Neuronal stem cell (in vitro differentiated cells): ENCODE measurements around the gene SERHL2.
"Not testable (repeated sequence)": the region's sequence is repeated elsewhere in the genome, so short reads cannot be mapped to it uniquely, and the experiment has no call there.

Experiments used
- DNase-seq: peaks from one replicate; pipeline ENCODE4 v3.0.0-alpha.2; 2013; ENCODE audit warnings: low spot score
- H2AFZ ChIP-seq: one replicate; pipeline ENCODE4 v1.6.1; 2013; ENCODE audit warnings: mild to moderate bottlenecking, low read length, inconsistent platforms
- H2AK5ac ChIP-seq: 2 replicates; pipeline ENCODE4 v1.6.1; 2013; ENCODE audit warnings: low read depth, mild to moderate bottlenecking, inconsistent platforms, low read length, moderate library complexity, mixed read lengths
- H2BK120ac ChIP-seq: 2 replicates; pipeline ENCODE4 v1.6.1; 2013; ENCODE audit warnings: low read depth, mild to moderate bottlenecking, inconsistent platforms, low read length, moderate library complexity, mixed read lengths
- H2BK12ac ChIP-seq: one replicate; pipeline ENCODE4 v1.6.1; 2013; ENCODE audit warnings: low read length, inconsistent platforms
- H2BK15ac ChIP-seq: 2 replicates; pipeline ENCODE4 v1.6.1; 2013; ENCODE audit warnings: mild to moderate bottlenecking, low read length, inconsistent platforms, mixed read lengths
- H2BK5ac ChIP-seq: one replicate; pipeline ENCODE4 v1.6.1; 2013; ENCODE audit warnings: inconsistent platforms, mild to moderate bottlenecking, low read length, moderate library complexity
- H3K14ac ChIP-seq: one replicate; pipeline ENCODE4 v1.6.1; 2013; ENCODE audit warnings: low read length, inconsistent platforms
- H3K18ac ChIP-seq: 2 replicates; pipeline ENCODE4 v1.6.1; 2013; ENCODE audit warnings: low read length, inconsistent platforms
- H3K23ac ChIP-seq: 2 replicates; pipeline ENCODE4 v1.6.1; 2013; ENCODE audit warnings: low read depth, mild to moderate bottlenecking, mixed read lengths, low read length, inconsistent platforms; ENCODE audit not compliant: poor library complexity
- H3K27ac ChIP-seq: replicated peaks from 3 replicates; pipeline ENCODE4 v1.5.1; 2013; ENCODE audit warnings: low read length, inconsistent platforms
- H3K27me3 ChIP-seq, 3 experiments: 2 replicates each; pipeline ENCODE4 v1.6.1; 2013; ENCODE audit warnings: low read length in 3 of 3, mild to moderate bottlenecking in 2 of 3, inconsistent platforms in 1 of 3, low read depth in 1 of 3, mixed read lengths in 1 of 3, moderate library complexity in 1 of 3; ENCODE audit not compliant: control insufficient read depth in 3 of 3, insufficient read depth in 3 of 3
- H3K36me3 ChIP-seq, 2 donors: replicated peaks in 1 of 2; 2 replicates each; pipeline ENCODE4 v1.6.1; 2013; ENCODE audit warnings: low read length in 2 of 2; ENCODE audit not compliant: control insufficient read depth in 2 of 2, insufficient read depth in 2 of 2
- H3K4ac ChIP-seq: 2 replicates; pipeline ENCODE4 v1.6.1; 2013; ENCODE audit warnings: inconsistent platforms, mild to moderate bottlenecking, low read length, moderate library complexity
- H3K4me1 ChIP-seq, 2 donors: 1 replicate in 1 of 2; 2 replicates in 1 of 2; pipeline ENCODE4 v1.6.1; 2013; ENCODE audit warnings: low read length in 2 of 2, low read depth in 1 of 2; ENCODE audit not compliant: control insufficient read depth in 2 of 2, insufficient read depth in 1 of 2
- H3K4me2 ChIP-seq: one replicate; pipeline ENCODE4 v1.6.1; 2013; ENCODE audit warnings: mild to moderate bottlenecking, low read length, inconsistent platforms; ENCODE audit not compliant: insufficient read depth, poor library complexity, severe bottlenecking
- H3K4me3 ChIP-seq, 2 donors: 2 replicates each; pipeline ENCODE4 v1.5.1; 2013; ENCODE audit warnings: low read length in 2 of 2, mild to moderate bottlenecking in 2 of 2, inconsistent platforms in 1 of 2, moderate library complexity in 1 of 2
- H3K79me1 ChIP-seq: one replicate; pipeline ENCODE4 v1.6.1; 2013; ENCODE audit warnings: low read depth, mild to moderate bottlenecking, inconsistent platforms, low read length, moderate library complexity
- H3K9ac ChIP-seq: one replicate; pipeline ENCODE4 v1.6.1; 2013; ENCODE audit warnings: mild to moderate bottlenecking, low read depth, low read length, inconsistent platforms; ENCODE audit not compliant: poor library complexity
- H3K9me3 ChIP-seq, 2 donors: replicated peaks in 1 of 2; 2 replicates each; pipeline versions ENCODE3 to v1.6.1; 2013; ENCODE audit warnings: low read length in 2 of 2, mild to moderate bottlenecking in 2 of 2, inconsistent platforms in 1 of 2, low read depth in 1 of 2, mixed read lengths in 1 of 2, moderate library complexity in 1 of 2; ENCODE audit not compliant: control insufficient read depth in 2 of 2, insufficient read depth in 1 of 2
- H4K8ac ChIP-seq: one replicate; pipeline ENCODE4 v1.6.1; 2013; ENCODE audit warnings: low read depth, mild to moderate bottlenecking, inconsistent platforms, low read length, moderate library complexity
- H4K91ac ChIP-seq: one replicate; pipeline ENCODE4 v1.6.1; 2013; ENCODE audit warnings: low read length, low read depth, mild to moderate bottlenecking, inconsistent platforms; ENCODE audit not compliant: poor library complexity
- WGBS, 2 donors: extraction: QIAGEN DNeasy Blood & Tissue Kit; methylation state at CpG; one replicate each; pipeline ENCODE4 v1.1.7; 2013; ENCODE audit warnings: missing lambda C conversion rate in 2 of 2, mixed read lengths in 1 of 2; ENCODE audit not compliant: insufficient read length in 2 of 2, insufficient replicate concordance in 1 of 2; ENCODE audit errors: extremely low coverage in 2 of 2; 5-methylcytosine and 5-hydroxymethylcytosine counted together

Gene SERHL2

GRCh38 chr22:42544686-42545085 lies 9.1 kb upstream of the SERHL2 start:
- Histone ChIP-seq H3K18ac (no peak overlapping the region), H2AFZ (no peak overlapping the region), H3K27ac (no peak overlapping the region), H2BK5ac (no peak overlapping the region), H4K91ac (no peak overlapping the region), H2BK12ac (no peak overlapping the region), H3K36me3 (no peaks in the 10 kb centered on the region), H3K4me1 (peaks cover 0 to 5% of the 10 kb centered on the region in 2 donors), H3K23ac (no peak overlapping the region), H3K9me3 (no peaks in the 10 kb centered on the region), H3K9ac (no peak overlapping the region), H3K27me3 (no peaks in the 10 kb centered on the region), H3K14ac (no peak overlapping the region), H2AK5ac (no peak overlapping the region), H3K4me3 (no peak overlapping the region), H2BK120ac (no peak overlapping the region), H3K4ac (no peak overlapping the region), H3K4me2 (no peak overlapping the region), H3K79me1 (no peaks in the 10 kb centered on the region), H4K8ac (no peak overlapping the region), H2BK15ac (no peak overlapping the region)
- WGBS, 2 donors, result no CpG with 5 or more reads among the region's 2 CpGs
- DNase-seq, result no peak

GRCh38 chr22:42547562-42547961 lies 6.2 kb upstream of the SERHL2 start:
- H3K4ac ChIP-seq, result no peak overlapping the region
- WGBS, 2 donors, result no CpG with 5 or more reads among the region's 9 CpGs
- no peak overlapping the region for H3K27ac ChIP-seq

GRCh38 chr22:42548126-42548525 lies 5.6 kb upstream of the SERHL2 start:
- not testable (repeated sequence) for H3K79me1 ChIP-seq, H3K4me1 ChIP-seq, H2BK120ac ChIP-seq, H2BK15ac ChIP-seq, H3K4ac ChIP-seq, DNase-seq, H3K18ac ChIP-seq, H2AK5ac ChIP-seq, H2AFZ ChIP-seq, H4K8ac ChIP-seq, H3K14ac ChIP-seq, H3K27me3 ChIP-seq, H4K91ac ChIP-seq, H3K27ac ChIP-seq, H3K9ac ChIP-seq, H2BK12ac ChIP-seq, H2BK5ac ChIP-seq, H3K23ac ChIP-seq, H3K9me3 ChIP-seq, H3K36me3 ChIP-seq, H3K4me3 ChIP-seq, H3K4me2 ChIP-seq
- no CpG with 5 or more reads among the region's 6 CpGs for WGBS, 2 donors

More at GRCh38 chr22:42547562-42547961, 6.2 kb upstream of the SERHL2 start:
- H3K14ac ChIP-seq, result no peak overlapping the region
- no peak overlapping the region for H3K23ac ChIP-seq
- H3K18ac ChIP-seq, result no peak overlapping the region
- H3K9me3 ChIP-seq, result peaks cover 0 to 4% of the 10 kb centered on the region in 2 donors
- H3K9ac ChIP-seq, result no peak overlapping the region
- no peak overlapping the region for H2AK5ac ChIP-seq
- no peak overlapping the region for H4K91ac ChIP-seq
- H2BK15ac ChIP-seq, result no peak overlapping the region
- H4K8ac ChIP-seq, result no peak overlapping the region
- no peak overlapping the region for H2AFZ ChIP-seq
- no peak overlapping the region for H3K4me2 ChIP-seq
- DNase-seq, result no peak
- H2BK5ac ChIP-seq, result no peak overlapping the region
- H3K79me1 ChIP-seq, result no peaks in the 10 kb centered on the region
- H2BK120ac ChIP-seq, result no peak overlapping the region
- no peak overlapping the region for H3K4me3 ChIP-seq
- H3K4me1 ChIP-seq, result peaks cover 0 to 5% of the 10 kb centered on the region in 2 donors
- H3K36me3 ChIP-seq, result no peaks in the 10 kb centered on the region
- no peaks in the 10 kb centered on the region for H3K27me3 ChIP-seq
- H2BK12ac ChIP-seq, result no peak overlapping the region

- no peak overlapping the region for H4K8ac ChIP-seq
These were observed 5.0 kb upstream of the SERHL2 start for GRCh38 chr22:42548597-42549330.

More at GRCh38 chr22:42548597-42549330, 5.0 kb upstream of the SERHL2 start:
- no peak overlapping the region for H2BK120ac ChIP-seq
- H3K14ac ChIP-seq, result no peak overlapping the region
- WGBS, 2 donors, result no CpG with 5 or more reads among the region's 19 CpGs
- H2AFZ ChIP-seq, result no peak overlapping the region
- no peak overlapping the region for H3K9ac ChIP-seq
- peaks cover 0 to 5% of the 10 kb centered on the region in 2 donors for H3K4me1 ChIP-seq
- H2BK15ac ChIP-seq, result no peak overlapping the region
- no peak overlapping the region for H3K23ac ChIP-seq
- H3K18ac ChIP-seq, result no peak overlapping the region
- no peaks in the 10 kb centered on the region for H3K36me3 ChIP-seq
- no peak overlapping the region for H3K4me2 ChIP-seq
- DNase-seq, result no peak
- H2BK5ac ChIP-seq, result no peak overlapping the region
- peaks cover 0 to 4% of the 10 kb centered on the region in 2 donors for H3K9me3 ChIP-seq
- no peak overlapping the region for H3K4ac ChIP-seq
- H3K27me3 ChIP-seq, result no peaks in the 10 kb centered on the region
- H3K27ac ChIP-seq, result no peak overlapping the region
- no peak overlapping the region for H2AK5ac ChIP-seq
- no peaks in the 10 kb centered on the region for H3K79me1 ChIP-seq
- no peak overlapping the region for H3K4me3 ChIP-seq
- H4K91ac ChIP-seq, result no peak overlapping the region
- H2BK12ac ChIP-seq, result no peak overlapping the region
